ENCODE measurements around the gene VPS16.

VPS16 gene

GRCh38 chr20:2864626-2865025, 24.1 kb downstream of the VPS16 start:
- H3K9me3 ChIP-seq (ENCODE audit: control insufficient read depth, insufficient read depth, low read length): no peaks in the 10 kb centered on the region
- H3K9ac ChIP-seq (ENCODE audit: low read depth, low read length): no peak overlapping the region
- no peaks in the 10 kb centered on the region; the same call in 1 of the 2 replicates for H3K36me3 ChIP-seq (ENCODE audit: insufficient read depth, low read length)
- H3K4me1 ChIP-seq (ENCODE audit: insufficient read depth, low read length): no peaks in the 10 kb centered on the region

GRCh38 chr20:2865101-2865500, 24.6 kb downstream of the VPS16 start:
- Histone ChIP-seq H3K4me1 (ENCODE audit: insufficient read depth, low read length) (no peaks in the 10 kb centered on the region), H3K9ac (ENCODE audit: low read depth, low read length) (no peak overlapping the region), H3K9me3 (ENCODE audit: control insufficient read depth, insufficient read depth, low read length) (no peaks in the 10 kb centered on the region), H3K36me3 (ENCODE audit: insufficient read depth, low read length) (no peaks in the 10 kb centered on the region; the same call in 1 of the 2 replicates)

GRCh38 chr20:2865630-2866029, 25.1 kb downstream of the VPS16 start:
- Histone ChIP-seq H3K9ac (ENCODE audit: low read depth, low read length) (no peak overlapping the region), H3K4me1 (ENCODE audit: insufficient read depth, low read length) (peaks cover 4% of the 10 kb centered on the region; the same call in 1 of the 2 replicates), H3K9me3 (ENCODE audit: control insufficient read depth, insufficient read depth, low read length) (no peaks in the 10 kb centered on the region), H3K36me3 (ENCODE audit: insufficient read depth, low read length) (no peaks in the 10 kb centered on the region; the same call in 1 of the 2 replicates)

- H3K9me3 ChIP-seq (ENCODE audit: control insufficient read depth, insufficient read depth, low read length): no peaks in the 10 kb centered on the region
- H3K4me1 ChIP-seq (ENCODE audit: insufficient read depth, low read length): peaks cover 10% of the 10 kb centered on the region; the same call in 1 of the 2 replicates
- H3K9ac ChIP-seq (ENCODE audit: low read depth, low read length): no peak overlapping the region
- no peaks in the 10 kb centered on the region; the same call in 1 of the 2 replicates for H3K36me3 ChIP-seq (ENCODE audit: insufficient read depth, low read length)
Observed at GRCh38 chr20:2866236-2866635, 25.7 kb downstream of the VPS16 start.

- Histone ChIP-seq H3K4me1 (ENCODE audit: insufficient read depth, low read length) (peaks cover 11% of the 10 kb centered on the region; the same call in 1 of the 2 replicates), H3K9me3 (ENCODE audit: control insufficient read depth, insufficient read depth, low read length) (no peaks in the 10 kb centered on the region), H3K9ac (ENCODE audit: low read depth, low read length) (no peak overlapping the region), H3K36me3 (ENCODE audit: insufficient read depth, low read length) (no peaks in the 10 kb centered on the region; the same call in 1 of the 2 replicates)
Observed at GRCh38 chr20:2867081-2867864, 26.7 kb downstream of the VPS16 start.

- no peaks in the 10 kb centered on the region for H3K9me3 ChIP-seq (ENCODE audit: control insufficient read depth, insufficient read depth, low read length)
- H3K4me1 ChIP-seq (ENCODE audit: insufficient read depth, low read length): peaks cover 11% of the 10 kb centered on the region; the same call in 1 of the 2 replicates
- H3K9ac ChIP-seq (ENCODE audit: low read depth, low read length): no peak overlapping the region
- no peaks in the 10 kb centered on the region for H3K36me3 ChIP-seq (ENCODE audit: insufficient read depth, low read length)
Observed at GRCh38 chr20:2869381-2869780, 28.8 kb downstream of the VPS16 start.

- H3K9ac ChIP-seq (ENCODE audit: low read depth, low read length): no peak overlapping the region
- H3K4me1 ChIP-seq (ENCODE audit: insufficient read depth, low read length): peaks cover 11% of the 10 kb centered on the region; the same call in 1 of the 2 replicates
- no peaks in the 10 kb centered on the region for H3K9me3 ChIP-seq (ENCODE audit: control insufficient read depth, insufficient read depth, low read length)
- no peaks in the 10 kb centered on the region for H3K36me3 ChIP-seq (ENCODE audit: insufficient read depth, low read length)
Observed at GRCh38 chr20:2871111-2871465, 30.5 kb downstream of the VPS16 start.

- Histone ChIP-seq H3K9ac (ENCODE audit: low read depth, low read length) (peak overlapping the region; percentile 96), H3K36me3 (ENCODE audit: insufficient read depth, low read length) (no peaks in the 10 kb centered on the region), H3K9me3 (ENCODE audit: control insufficient read depth, insufficient read depth, low read length) (no peaks in the 10 kb centered on the region), H3K4me1 (ENCODE audit: insufficient read depth, low read length) (peaks cover 11% of the 10 kb centered on the region; the same call in 1 of the 2 replicates)
Observed at GRCh38 chr20:2871661-2872458, 31.3 kb downstream of the VPS16 start.

GRCh38 chr20:2872459-2873009, 32.0 kb downstream of the VPS16 start:
- no peaks in the 10 kb centered on the region for H3K36me3 ChIP-seq (ENCODE audit: insufficient read depth, low read length)
- H3K9ac ChIP-seq (ENCODE audit: low read depth, low read length): peak overlapping the region; percentile 96
- H3K9me3 ChIP-seq (ENCODE audit: control insufficient read depth, insufficient read depth, low read length): no peaks in the 10 kb centered on the region
- H3K4me1 ChIP-seq (ENCODE audit: insufficient read depth, low read length): peaks cover 11% of the 10 kb centered on the region; the same call in 1 of the 2 replicates

- Histone ChIP-seq H3K36me3 (ENCODE audit: insufficient read depth, low read length) (no peaks in the 10 kb centered on the region), H3K9me3 (ENCODE audit: control insufficient read depth, insufficient read depth, low read length) (no peaks in the 10 kb centered on the region), H3K9ac (ENCODE audit: low read depth, low read length) (peak within 1 kb of the TSS; percentile 96), H3K4me1 (ENCODE audit: insufficient read depth, low read length) (peaks cover 11% of the 10 kb centered on the region; the same call in 1 of the 2 replicates)
Observed at GRCh38 chr20:2873010-2873746, 32.6 kb downstream of the VPS16 start, which contains the start of gene PTPRA. TSS of gene PTPRA (plus strand) at chr20:2873481. CDS start at chr20:2964278, 90,797 bp downstream.

- Histone ChIP-seq H3K9ac (ENCODE audit: low read depth, low read length) (peak overlapping the region; percentile 96), H3K4me1 (ENCODE audit: insufficient read depth, low read length) (peaks cover 11% of the 10 kb centered on the region; the same call in 1 of the 2 replicates), H3K36me3 (ENCODE audit: insufficient read depth, low read length) (no peaks in the 10 kb centered on the region), H3K9me3 (ENCODE audit: control insufficient read depth, insufficient read depth, low read length) (no peaks in the 10 kb centered on the region)
Observed at GRCh38 chr20:2873747-2874041, 33.1 kb downstream of the VPS16 start.

- Histone ChIP-seq H3K4me1 (ENCODE audit: insufficient read depth, low read length) (peaks cover 11% of the 10 kb centered on the region; the same call in 1 of the 2 replicates), H3K36me3 (ENCODE audit: insufficient read depth, low read length) (no peaks in the 10 kb centered on the region), H3K9ac (ENCODE audit: low read depth, low read length) (peak overlapping the region; percentile 96), H3K9me3 (ENCODE audit: control insufficient read depth, insufficient read depth, low read length) (no peaks in the 10 kb centered on the region)
Observed at GRCh38 chr20:2874456-2874855, 33.9 kb downstream of the VPS16 start.

GRCh38 chr20:2875690-2876203, 35.2 kb downstream of the VPS16 start:
- Histone ChIP-seq H3K9ac (ENCODE audit: low read depth, low read length) (no peak overlapping the region), H3K36me3 (ENCODE audit: insufficient read depth, low read length) (no peaks in the 10 kb centered on the region)

GRCh38 chr20:2878515-2878914, 38.0 kb downstream of the VPS16 start:
- Histone ChIP-seq H3K9me3 (ENCODE audit: control insufficient read depth, insufficient read depth, low read length) (no peaks in the 10 kb centered on the region), H3K9ac (ENCODE audit: low read depth, low read length) (no peak overlapping the region), H3K4me1 (ENCODE audit: insufficient read depth, low read length) (no peaks in the 10 kb centered on the region; the same call in 1 of the 2 replicates), H3K36me3 (ENCODE audit: insufficient read depth, low read length) (no peaks in the 10 kb centered on the region)

More at GRCh38 chr20:2875690-2876203, 35.2 kb downstream of the VPS16 start:
- H3K9me3 ChIP-seq (ENCODE audit: control insufficient read depth, insufficient read depth, low read length): no peaks in the 10 kb centered on the region
- H3K4me1 ChIP-seq (ENCODE audit: insufficient read depth, low read length): peaks cover 6% of the 10 kb centered on the region; the same call in 1 of the 2 replicates
